GM12874 (cell line): Measurements from ENCODE around the gene SLC9A1.

Experiments
- CTCF ChIP-seq: IDR thresholded peaks from 2 replicates; pipeline ENCODE4 v1.5.1; 2011; ENCODE audit warnings: low read depth, mild to moderate bottlenecking, control low read depth, low read length, moderate library complexity; ENCODE audit not compliant: insufficient read depth

Gene SLC9A1

GRCh38 chr1:27057801-27058625 is 96.9 kb downstream of the SLC9A1 start:
- no peak for TF ChIP-seq CTCF

GRCh38 chr1:27057389-27057788 is 97.5 kb downstream of the SLC9A1 start:
- TF ChIP-seq CTCF: no peak

- TF ChIP-seq CTCF: no peak
These were observed 100.8 kb downstream of the SLC9A1 start for GRCh38 chr1:27053977-27054753.

- no peak for TF ChIP-seq CTCF
These were observed 102.4 kb downstream of the SLC9A1 start for GRCh38 chr1:27052527-27052926.

GRCh38 chr1:27049607-27050006 is 105.3 kb downstream of the SLC9A1 start:
- no peak for TF ChIP-seq CTCF

- no peak for TF ChIP-seq CTCF
These were observed 105.8 kb downstream of the SLC9A1 start for GRCh38 chr1:27049100-27049499.
